Measurements from ENCODE around the gene HARBI1. TPM values are rescaled to one million over a fixed set of nuclear protein-coding genes. Genes with fewer than 3 reads are reported as not detected.

HARBI1 gene
- polyA plus RNA-seq, 1 of the 3 experiments (the other 2 are of a cell fraction): 2.4 TPM

DNA sequence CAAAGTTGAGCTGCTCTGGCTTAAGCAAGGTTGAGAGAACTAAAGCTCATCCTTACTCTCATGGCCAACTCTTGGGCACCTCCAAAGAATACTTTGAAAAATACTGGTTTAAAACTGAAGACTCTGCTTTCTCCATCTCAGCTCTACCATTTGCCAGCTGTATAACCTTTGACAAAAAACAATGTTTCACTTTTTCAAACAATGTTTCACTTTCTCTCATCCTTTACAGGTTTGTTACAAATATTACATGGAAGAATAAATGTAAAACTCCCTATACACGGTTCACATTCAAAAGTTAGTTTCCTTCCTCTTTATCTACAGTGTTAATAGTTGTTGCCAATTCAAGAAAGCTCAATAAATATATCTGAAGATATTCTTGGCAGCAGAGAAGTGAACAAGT, 42.4 kb downstream of the HARBI1 start:
- H3K27me3 ChIP-seq (ENCODE audit: insufficient read depth): no peaks in the 10 kb centered on the region
- CTCF ChIA-PET: interaction anchor here (0.8 kb wide), 1 partner anchor 183 kb away, joined by 3 read pairs; the partner anchor contains the start of gene CHRM4
- no peaks in the 10 kb centered on the region for H3K9me3 ChIP-seq
- H3K9ac ChIP-seq: no peak overlapping the region
- WGBS (ENCODE audit: low lambda C conversion rate): 85% methylated on average over 1 of the region's 1 CpG
- no peak overlapping the region for H3K27ac ChIP-seq (ENCODE audit: low read depth in 2 of 2, low read length in 1 of 2)
- TF ChIP-seq NRF1 (IDR thresholded peaks at IDR 0.05; ENCODE audit: low read depth, low read length) (no peak), YY1 (IDR thresholded peaks at IDR 0.05; ENCODE audit: low read depth) (no peak), RCOR1 (IDR thresholded peaks at IDR 0.05; ENCODE audit: low read length) (no peak), RXRA (IDR thresholded peaks at IDR 0.05; ENCODE audit: borderline replicate concordance, low read depth) (no peak), EZH2phosphoT487 (IDR thresholded peaks at IDR 0.05; ENCODE audit: borderline replicate concordance, low read depth) (no peak), ELF1 (IDR thresholded peaks at IDR 0.05) (no peak)
- TF ChIP-seq, protein P1, sequence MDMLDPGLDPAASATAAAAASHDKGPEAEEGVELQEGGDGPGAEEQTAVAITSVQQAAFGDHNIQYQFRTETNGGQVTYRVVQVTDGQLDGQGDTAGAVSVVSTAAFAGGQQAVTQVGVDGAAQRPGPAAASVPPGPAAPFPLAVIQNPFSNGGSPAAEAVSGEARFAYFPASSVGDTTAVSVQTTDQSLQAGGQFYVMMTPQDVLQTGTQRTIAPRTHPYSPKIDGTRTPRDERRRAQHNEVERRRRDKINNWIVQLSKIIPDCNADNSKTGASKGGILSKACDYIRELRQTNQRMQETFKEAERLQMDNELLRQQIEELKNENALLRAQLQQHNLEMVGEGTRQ (IDR thresholded peaks at IDR 0.05; ENCODE audit: borderline replicate concordance, low read depth, low read length): no peak
- H3K4me3 ChIP-seq (ENCODE audit: low read depth in 2 of 2, low read length in 1 of 2): no peak overlapping the region
- no peaks in the 10 kb centered on the region for H3K36me3 ChIP-seq (replicated peaks in 1 of 2; ENCODE audit: control insufficient read depth in 1 of 2, insufficient read depth in 2 of 2, low read length in 1 of 2)
- H3K4me2 ChIP-seq: no peak overlapping the region
- H3K9me2 ChIP-seq: no peaks in the 10 kb centered on the region
- peaks cover 92% of the 10 kb centered on the region for H3K79me2 ChIP-seq (ENCODE audit: insufficient read depth)
- peaks cover 47% of the 10 kb centered on the region for H4K20me1 ChIP-seq (ENCODE audit: insufficient read depth)
- H3K4me1 ChIP-seq (ENCODE audit: control insufficient read depth in 1 of 2, insufficient read depth in 2 of 2, low read depth in 1 of 2, low read length in 1 of 2): no peaks in the 10 kb centered on the region; a peak in 1 of 4 replicates
- peaks cover 9% of the 10 kb centered on the region for H3F3A ChIP-seq (replicated peaks; ENCODE audit: insufficient read depth)
- POLR2A ChIA-PET: no interaction called here
- no peak for DNase-seq
- H2AFZ ChIP-seq (ENCODE audit: low read depth): no peak overlapping the region

DNA sequence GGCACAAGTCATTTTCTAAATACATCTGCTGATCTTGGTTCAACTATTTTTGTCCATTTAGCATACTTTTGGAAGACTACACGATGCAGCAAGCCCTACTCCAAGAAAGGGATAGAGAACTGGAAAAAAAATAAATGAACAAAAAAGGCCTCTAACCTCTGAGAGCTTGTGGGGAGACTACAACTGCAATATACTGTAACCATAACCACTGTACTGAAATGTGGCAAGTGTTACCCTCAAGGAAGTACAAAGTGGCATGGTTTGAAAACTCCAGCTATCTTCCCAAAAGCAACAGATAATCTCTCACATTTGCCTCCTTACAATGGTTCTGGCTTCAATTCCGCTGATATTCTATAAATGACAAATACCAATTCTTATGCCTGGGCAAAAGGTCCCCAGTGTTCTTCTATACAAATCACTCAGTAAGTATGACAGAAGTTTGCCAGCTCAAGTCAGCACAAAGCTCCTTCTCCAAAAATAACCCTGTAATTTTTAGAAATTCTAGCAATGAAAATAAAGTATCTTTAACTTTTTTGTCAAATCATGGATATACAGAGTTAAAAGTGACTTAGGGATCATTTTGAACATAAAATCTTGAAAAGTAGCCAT, 46.1 kb downstream of the HARBI1 start:
- H3K4me2 ChIP-seq: no peak overlapping the region
- 85% methylated on average over 2 of the region's 2 CpGs for WGBS (ENCODE audit: low lambda C conversion rate)
- H3K27me3 ChIP-seq (ENCODE audit: insufficient read depth): no peaks in the 10 kb centered on the region
- no peaks in the 10 kb centered on the region for H3K36me3 ChIP-seq (replicated peaks in 1 of 2; ENCODE audit: control insufficient read depth in 1 of 2, insufficient read depth in 2 of 2, low read length in 1 of 2)
- H3K4me1 ChIP-seq (ENCODE audit: control insufficient read depth in 1 of 2, insufficient read depth in 2 of 2, low read depth in 1 of 2, low read length in 1 of 2): no peaks in the 10 kb centered on the region; a peak in 1 of 4 replicates
- no peak overlapping the region for H3K9ac ChIP-seq
- DNase-seq: no peak
- no peaks in the 10 kb centered on the region for H3F3A ChIP-seq (replicated peaks; ENCODE audit: insufficient read depth)
- CTCF ChIA-PET: interaction anchor here (1.0 to 1.7 kb wide), 4 partner anchors 42 to 188 kb away, joined by 3 to 4 read pairs (median 3); partner anchors contain the start of gene CHRM4
- peaks cover 30% of the 10 kb centered on the region for H4K20me1 ChIP-seq (ENCODE audit: insufficient read depth)
- H2AFZ ChIP-seq (ENCODE audit: low read depth): no peak overlapping the region
- H3K79me2 ChIP-seq (ENCODE audit: insufficient read depth): peaks cover 89% of the 10 kb centered on the region
- no peak overlapping the region for H3K27ac ChIP-seq (ENCODE audit: low read depth in 2 of 2, low read length in 1 of 2)
- no peak overlapping the region for H3K4me3 ChIP-seq (ENCODE audit: low read depth in 2 of 2, low read length in 1 of 2)
- POLR2A ChIA-PET: no interaction called here
- TF ChIP-seq, protein P2, sequence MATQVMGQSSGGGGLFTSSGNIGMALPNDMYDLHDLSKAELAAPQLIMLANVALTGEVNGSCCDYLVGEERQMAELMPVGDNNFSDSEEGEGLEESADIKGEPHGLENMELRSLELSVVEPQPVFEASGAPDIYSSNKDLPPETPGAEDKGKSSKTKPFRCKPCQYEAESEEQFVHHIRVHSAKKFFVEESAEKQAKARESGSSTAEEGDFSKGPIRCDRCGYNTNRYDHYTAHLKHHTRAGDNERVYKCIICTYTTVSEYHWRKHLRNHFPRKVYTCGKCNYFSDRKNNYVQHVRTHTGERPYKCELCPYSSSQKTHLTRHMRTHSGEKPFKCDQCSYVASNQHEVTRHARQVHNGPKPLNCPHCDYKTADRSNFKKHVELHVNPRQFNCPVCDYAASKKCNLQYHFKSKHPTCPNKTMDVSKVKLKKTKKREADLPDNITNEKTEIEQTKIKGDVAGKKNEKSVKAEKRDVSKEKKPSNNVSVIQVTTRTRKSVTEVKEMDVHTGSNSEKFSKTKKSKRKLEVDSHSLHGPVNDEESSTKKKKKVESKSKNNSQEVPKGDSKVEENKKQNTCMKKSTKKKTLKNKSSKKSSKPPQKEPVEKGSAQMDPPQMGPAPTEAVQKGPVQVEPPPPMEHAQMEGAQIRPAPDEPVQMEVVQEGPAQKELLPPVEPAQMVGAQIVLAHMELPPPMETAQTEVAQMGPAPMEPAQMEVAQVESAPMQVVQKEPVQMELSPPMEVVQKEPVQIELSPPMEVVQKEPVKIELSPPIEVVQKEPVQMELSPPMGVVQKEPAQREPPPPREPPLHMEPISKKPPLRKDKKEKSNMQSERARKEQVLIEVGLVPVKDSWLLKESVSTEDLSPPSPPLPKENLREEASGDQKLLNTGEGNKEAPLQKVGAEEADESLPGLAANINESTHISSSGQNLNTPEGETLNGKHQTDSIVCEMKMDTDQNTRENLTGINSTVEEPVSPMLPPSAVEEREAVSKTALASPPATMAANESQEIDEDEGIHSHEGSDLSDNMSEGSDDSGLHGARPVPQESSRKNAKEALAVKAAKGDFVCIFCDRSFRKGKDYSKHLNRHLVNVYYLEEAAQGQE (IDR thresholded peaks at IDR 0.05; ENCODE audit: low read depth, low read length): no peak
- TF ChIP-seq POLR2AphosphoS5 (IDR thresholded peaks at IDR 0.05; ENCODE audit: low read depth, low read length): no peak
- TF ChIP-seq ELF1 (IDR thresholded peaks at IDR 0.05): no peak
- TF ChIP-seq RXRA (IDR thresholded peaks at IDR 0.05; ENCODE audit: borderline replicate concordance, low read depth): no peak
- no peak for TF ChIP-seq EP300 (IDR thresholded peaks at IDR 0.05; ENCODE audit: borderline replicate concordance in 1 of 2, low read depth in 1 of 2, low read length in 1 of 2)
- no peak for TF ChIP-seq RFX5 (IDR thresholded peaks at IDR 0.05; ENCODE audit: low read length)
- TF ChIP-seq NRF1 (IDR thresholded peaks at IDR 0.05; ENCODE audit: low read depth, low read length): no peak
- TF ChIP-seq, protein P3, sequence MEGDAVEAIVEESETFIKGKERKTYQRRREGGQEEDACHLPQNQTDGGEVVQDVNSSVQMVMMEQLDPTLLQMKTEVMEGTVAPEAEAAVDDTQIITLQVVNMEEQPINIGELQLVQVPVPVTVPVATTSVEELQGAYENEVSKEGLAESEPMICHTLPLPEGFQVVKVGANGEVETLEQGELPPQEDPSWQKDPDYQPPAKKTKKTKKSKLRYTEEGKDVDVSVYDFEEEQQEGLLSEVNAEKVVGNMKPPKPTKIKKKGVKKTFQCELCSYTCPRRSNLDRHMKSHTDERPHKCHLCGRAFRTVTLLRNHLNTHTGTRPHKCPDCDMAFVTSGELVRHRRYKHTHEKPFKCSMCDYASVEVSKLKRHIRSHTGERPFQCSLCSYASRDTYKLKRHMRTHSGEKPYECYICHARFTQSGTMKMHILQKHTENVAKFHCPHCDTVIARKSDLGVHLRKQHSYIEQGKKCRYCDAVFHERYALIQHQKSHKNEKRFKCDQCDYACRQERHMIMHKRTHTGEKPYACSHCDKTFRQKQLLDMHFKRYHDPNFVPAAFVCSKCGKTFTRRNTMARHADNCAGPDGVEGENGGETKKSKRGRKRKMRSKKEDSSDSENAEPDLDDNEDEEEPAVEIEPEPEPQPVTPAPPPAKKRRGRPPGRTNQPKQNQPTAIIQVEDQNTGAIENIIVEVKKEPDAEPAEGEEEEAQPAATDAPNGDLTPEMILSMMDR (IDR thresholded peaks at IDR 0.05): no peak
- H3K9me2 ChIP-seq: no peaks in the 10 kb centered on the region
- H3K9me3 ChIP-seq: no peaks in the 10 kb centered on the region

All from SK-N-SH (cell line).